Body of pancreas (tissue), 4 donors: Measurements from ENCODE around the gene DTNB. TPM values are rescaled to one million over a fixed set of nuclear protein-coding genes. Genes with fewer than 3 reads are reported as not detected.

Experiments
- ATAC-seq: fragments of 150-250 bp; one replicate; pipeline ENCODE4 v1.9.1; 2016
- DNase-seq, 4 donors: peaks; one replicate each; pipeline ENCODE4 v3.0.0-alpha.2; 2019
- H3K27ac ChIP-seq, 4 donors: fragments of 200-600 bp; sonication (generic); 1 replicate in 3 of 4; 2 replicates in 1 of 4; pipeline versions ENCODE4 v1.5.1 to v1.6.1; 2016 to 2019; ENCODE audit warnings: mild to moderate bottlenecking in 1 of 4, mixed read lengths in 1 of 4, moderate library complexity in 1 of 4
- H3K27me3 ChIP-seq, 2 donors: fragments of 200-600 bp; sonication (generic); one replicate each; pipeline ENCODE4 v1.6.0; 2016; ENCODE audit warnings: mild to moderate bottlenecking in 1 of 2
- H3K36me3 ChIP-seq, 2 donors: fragments of 200-600 bp; sonication (generic); replicated peaks in 1 of 2; 2 replicates each; pipeline ENCODE4 v1.5.1; 2016; ENCODE audit warnings: low read depth in 2 of 2; ENCODE audit not compliant: insufficient read depth in 1 of 2
- H3K4me1 ChIP-seq: fragments of 200-600 bp; sonication (generic); one replicate; pipeline ENCODE4 v1.6.0; 2016
- H3K4me3 ChIP-seq, 2 donors: fragments of 200-600 bp; sonication (generic); 1 replicate in 1 of 2; 2 replicates in 1 of 2; pipeline ENCODE4 v1.5.1; 2016 to 2019
- H3K9me3 ChIP-seq, 3 donors: fragments of 200-600 bp; sonication (generic); 1 replicate in 2 of 3; 2 replicates in 1 of 3; pipeline ENCODE4 v1.5.1; 2016
- CTCF ChIP-seq, 7 experiments: fragments of 450-650 bp in 4 of 7; fragments of 200-600 bp in 3 of 7; sonication (generic) in 3 of 7; IDR thresholded peaks; one replicate each; pipeline ENCODE4 v1.5.1; 2016 to 2019; ENCODE audit warnings: antibody characterized with exemption in 7 of 7
- POLR2A ChIP-seq, 3 donors: fragments of 450-650 bp; IDR thresholded peaks; one replicate each; pipeline ENCODE4 v1.6.1; 2016; ENCODE audit warnings: antibody characterized with exemption in 3 of 3, mild to moderate bottlenecking in 2 of 3
- WGBS, 2 donors: methylation state at CpG; one replicate each; pipeline ENCODE4 v1.1.5; 2017; 5-methylcytosine and 5-hydroxymethylcytosine counted together
- intact Hi-C: fragments of 100-400 bp; cut with DNase I; formaldehyde crosslinking; loops from one replicate; pipeline ENCODE4 v1.15.1; 2023
- total RNA-seq, 2 donors: library from RNA; depleted of rRNA; stranded (reverse); fragments of >200 nt; gene quantifications; one replicate each; pipeline ENCODE4 v1.1.0, GENCODE V29; 2016

DTNB gene
- total RNA-seq = 10 to 100 TPM; 17.8 to 22.6 TPM

GRCh38 chr2:25673300-25674076, at the start of gene DTNB:
Gene DTNB, minus strand, starts transcription at chr2:25673577. Its CDS starts 20,917 bp downstream, at chr2:25652660.
- 0% methylated on average over 64 of the region's 111 CpGs; no CpG with 5 or more reads in 1 of the 2 donors for WGBS, 2 donors
- intact Hi-C loops = no loop called here
- peak; percentile 84 to 89 (median 87) for DNase-seq

GRCh38 chr2:25722224-25722623, 48.8 kb upstream of the DTNB start:
- Histone ChIP-seq H3K27ac (no peak overlapping the region), H3K27me3 (no peaks in the 10 kb centered on the region), H3K9me3 (no peaks in the 10 kb centered on the region), H3K4me3 (no peak overlapping the region), H3K4me1 (peaks cover 7% of the 10 kb centered on the region), H3K36me3 (no peaks in the 10 kb centered on the region)
- WGBS, 2 donors = 87% methylated on average over 3 of the region's 3 CpGs
- intact Hi-C loops = no loop called here
- TF ChIP-seq CTCF (IDR thresholded peaks at IDR 0.05) = no peak
- TF ChIP-seq POLR2A (IDR thresholded peaks at IDR 0.05) = no peak
- DNase-seq = no peak
- no peak for ATAC-seq

More at GRCh38 chr2:25673300-25674076, at the start of gene DTNB:
- no peaks in the 10 kb centered on the region for H3K9me3 ChIP-seq
- peak; percentile 91 for ATAC-seq
- peak within 1 kb of the TSS; percentile 80 to 92 (median 86) for H3K27ac ChIP-seq
- peak within 1 kb of the TSS; percentile 61 to 63 for H3K4me3 ChIP-seq
- TF ChIP-seq CTCF (IDR thresholded peaks at IDR 0.05) (no peak), POLR2A (IDR thresholded peaks at IDR 0.05) (peak; percentile 37 to 60 (median 47))
- H3K4me1 ChIP-seq = peaks cover 25% of the 10 kb centered on the region
- no peaks in the 10 kb centered on the region for H3K27me3 ChIP-seq
- no peaks in the 10 kb centered on the region for H3K36me3 ChIP-seq

- Histone ChIP-seq H3K4me1 (peaks cover 7% of the 10 kb centered on the region), H3K27me3 (no peaks in the 10 kb centered on the region), H3K9me3 (no peaks in the 10 kb centered on the region), H3K36me3 (no peaks in the 10 kb centered on the region), H3K27ac (no peak overlapping the region), H3K4me3 (no peak overlapping the region)
- no peak for ATAC-seq
- intact Hi-C loops = no loop called here
- DNase-seq = no peak
- TF ChIP-seq POLR2A (IDR thresholded peaks at IDR 0.05) (no peak), CTCF (IDR thresholded peaks at IDR 0.05) (no peak)
- 85 to 91% methylated on average over 1 of the region's 1 CpG for whole genome bisulfite sequencing, 2 donors
These were observed 47.2 kb upstream of the DTNB start for GRCh38 chr2:25720575-25720974.

DNA sequence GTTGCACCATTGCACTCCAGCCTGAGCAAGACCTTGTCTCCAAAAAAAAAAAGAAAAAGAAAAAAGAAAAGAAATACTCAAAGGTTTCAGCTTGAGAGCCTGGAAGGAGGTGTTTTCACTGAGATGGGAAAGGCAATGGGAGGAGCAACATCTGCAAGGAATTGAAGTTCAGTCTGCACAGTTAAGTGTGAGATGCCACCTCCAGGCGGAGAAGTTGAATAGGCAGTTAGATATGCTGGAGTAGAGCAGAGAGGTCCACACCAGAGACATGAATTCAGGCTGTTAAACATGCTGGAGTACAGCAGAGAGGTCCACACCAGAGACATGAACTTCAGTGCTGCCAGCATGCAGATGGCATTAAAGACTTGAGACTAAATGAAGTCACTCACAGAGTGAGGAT, 41.4 kb upstream of the DTNB start:
- TF ChIP-seq CTCF (IDR thresholded peaks at IDR 0.05) = no peak
- TF ChIP-seq POLR2A (IDR thresholded peaks at IDR 0.05) = no peak

GRCh38 chr2:25712455-25712854, 39.1 kb upstream of the DTNB start:
- Histone ChIP-seq H3K9me3 (no peaks in the 10 kb centered on the region), H3K36me3 (no peaks in the 10 kb centered on the region), H3K4me3 (no peak overlapping the region), H3K27me3 (no peaks in the 10 kb centered on the region), H3K4me1 (no peaks in the 10 kb centered on the region), H3K27ac (no peak overlapping the region)
- WGBS, 2 donors = 74 to 79% methylated on average over 5 of the region's 5 CpGs
- DNase-seq (no peak), ATAC-seq (no peak)
- TF ChIP-seq CTCF (IDR thresholded peaks at IDR 0.05) (no peak), POLR2A (IDR thresholded peaks at IDR 0.05) (no peak)
- intact Hi-C loops = no loop called here

More for the DNA sequence above, 41.4 kb upstream of the DTNB start:
- H3K4me1 ChIP-seq = no peaks in the 10 kb centered on the region
- ATAC-seq = no peak
- no peaks in the 10 kb centered on the region for H3K9me3 ChIP-seq
- 84 to 94% methylated on average over 1 of the region's 1 CpG for WGBS, 2 donors
- no peaks in the 10 kb centered on the region for H3K27me3 ChIP-seq
- DNase-seq = no peak
- H3K27ac ChIP-seq = no peak overlapping the region
- intact Hi-C loops = no loop called here
- no peaks in the 10 kb centered on the region for H3K36me3 ChIP-seq
- no peak overlapping the region for H3K4me3 ChIP-seq
